ENCODE results near the gene ARID1B.

DNA sequence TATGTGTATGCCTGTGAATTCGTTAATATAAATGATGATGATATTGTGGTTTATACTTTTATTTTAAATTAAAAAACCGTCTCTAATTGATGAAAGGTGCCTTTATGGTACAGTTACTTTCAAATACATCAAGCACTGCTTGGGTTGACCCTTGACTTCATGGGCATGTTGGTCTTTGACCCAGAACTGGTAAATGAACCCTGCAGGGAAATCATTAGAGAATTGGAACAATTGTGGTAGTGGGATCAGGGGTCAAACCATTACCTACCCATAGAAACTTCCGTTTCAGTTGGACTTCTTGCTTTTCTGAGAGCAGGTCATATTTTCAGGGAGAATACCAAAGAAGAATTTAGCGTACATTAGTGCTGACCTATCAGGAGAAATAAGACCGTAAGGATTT lies 288.2 kb downstream of the ARID1B start:
- TF ChIP-seq, protein P1, sequence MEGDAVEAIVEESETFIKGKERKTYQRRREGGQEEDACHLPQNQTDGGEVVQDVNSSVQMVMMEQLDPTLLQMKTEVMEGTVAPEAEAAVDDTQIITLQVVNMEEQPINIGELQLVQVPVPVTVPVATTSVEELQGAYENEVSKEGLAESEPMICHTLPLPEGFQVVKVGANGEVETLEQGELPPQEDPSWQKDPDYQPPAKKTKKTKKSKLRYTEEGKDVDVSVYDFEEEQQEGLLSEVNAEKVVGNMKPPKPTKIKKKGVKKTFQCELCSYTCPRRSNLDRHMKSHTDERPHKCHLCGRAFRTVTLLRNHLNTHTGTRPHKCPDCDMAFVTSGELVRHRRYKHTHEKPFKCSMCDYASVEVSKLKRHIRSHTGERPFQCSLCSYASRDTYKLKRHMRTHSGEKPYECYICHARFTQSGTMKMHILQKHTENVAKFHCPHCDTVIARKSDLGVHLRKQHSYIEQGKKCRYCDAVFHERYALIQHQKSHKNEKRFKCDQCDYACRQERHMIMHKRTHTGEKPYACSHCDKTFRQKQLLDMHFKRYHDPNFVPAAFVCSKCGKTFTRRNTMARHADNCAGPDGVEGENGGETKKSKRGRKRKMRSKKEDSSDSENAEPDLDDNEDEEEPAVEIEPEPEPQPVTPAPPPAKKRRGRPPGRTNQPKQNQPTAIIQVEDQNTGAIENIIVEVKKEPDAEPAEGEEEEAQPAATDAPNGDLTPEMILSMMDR (IDR thresholded peaks at IDR 0.05), result no peak
- no peak for TF ChIP-seq POLR2AphosphoS5 (IDR thresholded peaks at IDR 0.05)
- TF ChIP-seq POLR2A (IDR thresholded peaks at IDR 0.05), result no peak

Data from prostate gland (tissue), 2 donors.